Prostate gland (tissue), 2 donors: ENCODE measurements around the gene SMIM20. TPM values are rescaled to one million over a fixed set of nuclear protein-coding genes. Genes with fewer than 3 reads are reported as not detected.

ENCODE experiments used
- DNase-seq: peaks from one replicate; pipeline ENCODE4 v3.0.0-alpha.2; 2019; ENCODE audit warnings: low spot score
- H3K27ac ChIP-seq, 2 donors: fragments of 200-600 bp; sonication (generic); 2 replicates each; pipeline ENCODE4 v1.5.1; 2017 to 2019
- H3K27me3 ChIP-seq: fragments of 200-600 bp; sonication (generic); replicated peaks from 2 replicates; pipeline ENCODE4 v1.5.1; 2019; ENCODE audit not compliant: insufficient read depth
- H3K36me3 ChIP-seq, 2 donors: fragments of 200-600 bp; sonication (generic); 1 replicate in 1 of 2; 2 replicates in 1 of 2; pipeline versions ENCODE4 v1.5.1 to v1.8.1; 2017 to 2019
- H3K4me1 ChIP-seq: fragments of 200-600 bp; sonication (generic); replicated peaks from 2 replicates; pipeline ENCODE4 v1.5.1; 2019
- H3K4me3 ChIP-seq, 2 donors: fragments of 200-600 bp; sonication (generic); 2 replicates each; pipeline ENCODE4 v1.5.1; 2017 to 2019
- H3K9me3 ChIP-seq: fragments of 200-600 bp; sonication (generic); 2 replicates; pipeline ENCODE4 v1.5.1; 2017
- POLR2A ChIP-seq: fragments of 450-650 bp; IDR thresholded peaks from one replicate; pipeline ENCODE4 v1.6.1; 2016; ENCODE audit warnings: antibody characterized with exemption, mild to moderate bottlenecking
- POLR2AphosphoS5 ChIP-seq: sonication (generic); formaldehyde crosslinking; IDR thresholded peaks from one replicate; pipeline ENCODE4 v1.6.1; 2017; ENCODE audit warnings: antibody characterized with exemption
- WGBS: methylation state at CpG from one replicate; pipeline ENCODE4 v1.1.5; 2018; 5-methylcytosine and 5-hydroxymethylcytosine counted together
- intact Hi-C: fragments of 100-400 bp; cut with DNase I; formaldehyde crosslinking; loops from one replicate; pipeline ENCODE4 v1.14.2; 2022
- total RNA-seq, 2 donors: library from RNA; depleted of rRNA; stranded (reverse); fragments of >200 nt; gene quantifications; one replicate each; pipeline ENCODE4 v1.1.0, GENCODE V29; 2016
- TF ChIP-seq, protein P1 (sequence below), 4 experiments: fragments of 200-600 bp in 2 of 4; fragments of 450-650 bp in 2 of 4; sonication (generic) in 2 of 4; IDR thresholded peaks; 1 replicate in 3 of 4; 2 replicates in 1 of 4; pipeline ENCODE4 v1.5.1; 2016 to 2019; ENCODE audit warnings: antibody characterized with exemption in 4 of 4, mild to moderate bottlenecking in 2 of 4, moderate library complexity in 2 of 4

SMIM20 gene
- total RNA-seq, 2 donors from 2014 or later: 34.7 to 35.7 TPM

DNA sequence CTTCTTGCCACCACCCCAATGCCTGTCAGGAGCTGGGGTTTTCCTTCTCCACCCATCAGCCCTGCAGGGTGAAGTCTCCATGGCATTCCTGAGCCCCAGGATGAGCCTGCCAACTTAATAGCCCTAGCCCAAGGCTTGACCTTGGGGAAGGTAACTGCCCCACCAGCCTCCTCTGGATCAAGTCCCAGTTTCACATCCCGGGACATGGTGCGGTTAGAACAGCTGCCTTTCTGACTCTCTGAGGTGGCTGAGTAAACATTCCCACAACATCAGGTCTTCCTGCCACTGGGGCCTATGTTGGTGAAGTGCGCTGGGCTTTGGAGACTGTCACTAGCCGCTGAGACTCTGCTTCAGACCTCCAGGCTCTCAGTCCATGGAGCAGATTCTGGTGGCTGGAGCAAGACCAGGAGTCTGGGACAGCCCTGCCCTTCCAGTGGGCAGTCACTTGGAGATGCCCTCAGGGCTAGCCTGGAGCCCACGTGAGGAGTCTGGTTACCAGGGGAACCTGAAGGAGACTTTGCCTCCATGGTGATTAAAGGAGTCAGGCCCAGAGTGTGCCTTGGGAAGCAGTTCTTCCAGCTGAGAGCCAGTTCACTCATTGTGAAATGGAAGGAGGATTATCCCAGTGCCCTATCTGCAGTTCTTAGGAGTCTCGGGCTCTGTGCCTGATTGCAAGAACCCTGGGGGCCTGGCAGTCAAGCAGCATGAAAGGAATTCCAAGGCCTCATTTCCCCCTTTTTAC is 56.8 kb downstream of the SMIM20 start:
- no peak for TF ChIP-seq POLR2A
- TF ChIP-seq POLR2AphosphoS5: no peak
- TF ChIP-seq, protein P1, sequence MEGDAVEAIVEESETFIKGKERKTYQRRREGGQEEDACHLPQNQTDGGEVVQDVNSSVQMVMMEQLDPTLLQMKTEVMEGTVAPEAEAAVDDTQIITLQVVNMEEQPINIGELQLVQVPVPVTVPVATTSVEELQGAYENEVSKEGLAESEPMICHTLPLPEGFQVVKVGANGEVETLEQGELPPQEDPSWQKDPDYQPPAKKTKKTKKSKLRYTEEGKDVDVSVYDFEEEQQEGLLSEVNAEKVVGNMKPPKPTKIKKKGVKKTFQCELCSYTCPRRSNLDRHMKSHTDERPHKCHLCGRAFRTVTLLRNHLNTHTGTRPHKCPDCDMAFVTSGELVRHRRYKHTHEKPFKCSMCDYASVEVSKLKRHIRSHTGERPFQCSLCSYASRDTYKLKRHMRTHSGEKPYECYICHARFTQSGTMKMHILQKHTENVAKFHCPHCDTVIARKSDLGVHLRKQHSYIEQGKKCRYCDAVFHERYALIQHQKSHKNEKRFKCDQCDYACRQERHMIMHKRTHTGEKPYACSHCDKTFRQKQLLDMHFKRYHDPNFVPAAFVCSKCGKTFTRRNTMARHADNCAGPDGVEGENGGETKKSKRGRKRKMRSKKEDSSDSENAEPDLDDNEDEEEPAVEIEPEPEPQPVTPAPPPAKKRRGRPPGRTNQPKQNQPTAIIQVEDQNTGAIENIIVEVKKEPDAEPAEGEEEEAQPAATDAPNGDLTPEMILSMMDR (IDR thresholded peaks at IDR 0.05): no peak
- 65% methylated on average over 4 of the region's 6 CpGs for whole genome bisulfite sequencing
- DNase-seq: no peak
- H3K4me3 ChIP-seq: no peak overlapping the region
- intact Hi-C loops: no loop called here
- no peaks in the 10 kb centered on the region for H3K36me3 ChIP-seq
- no peaks in the 10 kb centered on the region for H3K27me3 ChIP-seq
- no peak overlapping the region for H3K27ac ChIP-seq
- no peaks in the 10 kb centered on the region for H3K9me3 ChIP-seq
- H3K4me1 ChIP-seq: no peaks in the 10 kb centered on the region

DNA sequence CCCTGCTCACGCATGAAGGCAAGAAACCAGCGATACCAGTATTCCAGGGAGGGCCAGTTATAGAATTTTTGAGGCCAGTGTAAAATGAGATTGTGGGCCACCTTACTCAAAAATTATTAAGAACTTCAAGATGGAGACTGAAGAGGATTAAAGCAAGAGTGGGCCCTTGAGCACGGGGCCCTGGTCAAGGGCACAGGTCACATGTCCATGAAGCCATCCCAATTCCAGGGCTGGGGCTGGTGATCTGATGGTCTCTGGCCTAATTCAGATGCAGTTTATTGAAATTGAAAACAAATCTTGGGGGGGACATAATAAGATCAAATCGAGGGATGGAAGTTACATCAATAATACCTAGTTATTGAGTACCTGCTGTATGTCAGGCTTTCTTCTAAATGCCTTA is 58.3 kb downstream of the SMIM20 start:
- TF ChIP-seq POLR2A: no peak
- TF ChIP-seq, protein P1 (IDR thresholded peaks at IDR 0.05): no peak
- no peak for TF ChIP-seq POLR2AphosphoS5
- Histone ChIP-seq H3K27ac (no peak overlapping the region), H3K36me3 (no peaks in the 10 kb centered on the region), H3K27me3 (no peaks in the 10 kb centered on the region), H3K9me3 (no peaks in the 10 kb centered on the region), H3K4me1 (no peaks in the 10 kb centered on the region), H3K4me3 (no peak overlapping the region)
- intact Hi-C loops: no loop called here
- no peak for DNase-seq
- WGBS: 67% methylated on average over 4 of the region's 4 CpGs

DNA sequence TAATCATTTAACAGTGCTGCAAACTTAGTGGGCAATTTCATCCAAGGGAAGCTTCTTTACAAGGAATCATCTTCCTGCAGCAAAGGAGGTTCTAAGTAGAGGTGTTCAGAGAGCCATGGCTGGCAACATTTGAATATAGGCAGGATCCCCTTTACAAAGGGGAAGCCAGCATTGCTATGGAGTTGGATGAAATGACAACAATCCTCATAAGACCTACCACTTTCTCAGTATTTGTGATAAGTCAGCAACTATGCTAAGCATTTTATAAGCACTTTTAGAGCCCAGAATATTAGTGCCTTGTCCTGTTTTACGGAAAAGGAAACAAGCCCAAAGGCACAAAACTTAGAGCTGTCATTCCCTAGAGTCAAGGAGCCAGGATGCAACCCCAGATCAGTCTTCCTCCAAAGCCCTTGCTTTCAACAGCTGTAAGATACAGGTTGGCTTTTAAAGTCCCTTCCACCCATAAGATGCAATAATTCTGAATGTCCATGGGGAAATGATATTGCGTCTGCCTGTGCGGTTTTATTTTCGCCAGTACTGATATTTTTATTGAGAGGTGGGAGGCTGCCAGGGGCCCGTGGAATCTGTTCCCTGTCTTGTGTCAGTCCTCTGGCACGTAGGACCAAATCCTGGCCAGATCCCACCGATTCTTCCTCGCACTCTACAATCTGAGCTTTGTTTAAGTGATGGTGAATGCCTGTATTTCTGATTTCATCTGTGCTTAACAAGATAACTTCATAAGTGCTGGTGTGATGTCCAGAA is 59.1 kb downstream of the SMIM20 start:
- H3K4me1 ChIP-seq: no peaks in the 10 kb centered on the region
- intact Hi-C loops: no loop called here
- DNase-seq: no peak
- no peaks in the 10 kb centered on the region for H3K27me3 ChIP-seq
- H3K27ac ChIP-seq: no peak overlapping the region
- H3K36me3 ChIP-seq: no peaks in the 10 kb centered on the region
- TF ChIP-seq, protein P1 (IDR thresholded peaks at IDR 0.05): no peak
- TF ChIP-seq POLR2A: no peak
- TF ChIP-seq POLR2AphosphoS5: no peak
- no peak overlapping the region for H3K4me3 ChIP-seq
- H3K9me3 ChIP-seq: no peaks in the 10 kb centered on the region
- WGBS: 54% methylated on average over 8 of the region's 8 CpGs

DNA sequence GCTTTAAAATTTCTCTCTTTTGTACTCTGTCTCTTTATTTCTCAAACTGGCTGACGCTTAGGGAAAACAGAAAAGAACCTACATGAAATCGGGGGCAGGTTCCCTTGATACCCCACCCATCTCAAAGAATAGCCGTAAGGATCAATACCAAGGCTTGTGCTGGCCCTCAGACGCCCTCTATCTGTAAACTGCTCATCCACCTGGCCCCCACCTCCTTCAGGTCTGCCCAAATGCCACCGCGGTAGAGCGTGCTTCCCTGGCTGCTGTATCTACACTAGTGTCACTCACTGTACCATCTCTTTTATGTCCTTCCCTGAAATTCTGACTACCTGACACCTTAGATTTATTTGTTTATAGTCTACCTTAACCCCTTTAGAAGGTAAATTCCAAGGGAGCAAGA is 62.8 kb downstream of the SMIM20 start:
- no peak overlapping the region for H3K27ac ChIP-seq
- 74% methylated on average over 7 of the region's 7 CpGs for WGBS
- no peaks in the 10 kb centered on the region for H3K9me3 ChIP-seq
- no peak for DNase-seq
- H3K36me3 ChIP-seq: no peaks in the 10 kb centered on the region
- H3K4me3 ChIP-seq: no peak overlapping the region
- H3K27me3 ChIP-seq: no peaks in the 10 kb centered on the region
- no peaks in the 10 kb centered on the region for H3K4me1 ChIP-seq
- TF ChIP-seq POLR2A (no peak), POLR2AphosphoS5 (no peak)
- TF ChIP-seq, protein P1 (IDR thresholded peaks at IDR 0.05): no peak
- intact Hi-C loops: no loop called here
